HL-60 (cell line): Measurements from ENCODE around the gene BCL3.

Experiments used
- CTCF ChIP-seq: IDR thresholded peaks from one replicate; pipeline ENCODE4 v1.5.1; 2011; ENCODE audit warnings: low read length, control low read depth, inconsistent platforms; ENCODE audit not compliant: insufficient read depth
- GABPA ChIP-seq: IDR thresholded peaks from 2 replicates; pipeline ENCODE4 v1.6.1; 2012; ENCODE audit warnings: low read depth
- POLR2AphosphoS5 ChIP-seq: IDR thresholded peaks from 2 replicates; pipeline ENCODE4 v1.6.1; 2012; ENCODE audit warnings: low read depth
- REST ChIP-seq: IDR thresholded peaks from 2 replicates; pipeline ENCODE4 v1.6.1; 2012; ENCODE audit warnings: low read depth; ENCODE audit not compliant: insufficient replicate concordance
- SPI1 ChIP-seq: IDR thresholded peaks from 2 replicates; pipeline ENCODE4 v1.6.1; 2012; ENCODE audit warnings: low read depth, mild to moderate bottlenecking, borderline replicate concordance

GRCh38 chr19:44703336-44704078, 45.0 kb upstream of the BCL3 start:
- no peak for TF ChIP-seq CTCF
- no peak for TF ChIP-seq POLR2AphosphoS5
- TF ChIP-seq REST = no peak
- TF ChIP-seq GABPA = no peak
- no peak for TF ChIP-seq SPI1
